PC-3 (cell line): ENCODE measurements around the gene C2orf80.

Experiments used
- EZH2phosphoT487 ChIP-seq: fragments of 300-600 bp; sonication (generic); IDR thresholded peaks from 2 replicates; pipeline ENCODE4 v1.6.1; 2018; ENCODE audit warnings: mild to moderate bottlenecking, antibody characterized with exemption, low read length, borderline replicate concordance
- TF ChIP-seq, protein P1 (sequence below): fragments of 300-600 bp; sonication (generic); conservative IDR thresholded peaks from 2 replicates; pipeline ENCODE4 v1.5.1; 2017; ENCODE audit warnings: antibody characterized with exemption, low read depth, mild to moderate bottlenecking, low read length

DNA sequence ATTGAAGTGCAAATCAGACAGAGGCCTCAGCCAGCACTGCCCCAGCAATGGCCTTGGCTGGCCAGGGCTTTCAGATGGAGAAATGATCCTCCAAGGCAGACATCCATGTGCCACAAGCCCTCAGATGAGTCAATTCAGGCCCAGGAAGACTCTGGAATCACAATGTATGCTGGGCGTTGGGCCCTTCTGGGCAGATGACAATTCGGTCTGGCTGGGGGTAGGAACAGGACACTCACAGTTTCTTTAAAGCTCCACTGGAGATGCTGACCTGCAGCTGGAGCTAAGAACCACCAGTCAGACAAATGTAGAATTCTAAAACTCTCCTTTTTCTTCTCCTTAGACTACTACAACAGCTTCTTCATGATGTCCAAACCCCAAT is 53.1 kb downstream of the C2orf80 start:
- TF ChIP-seq, protein P1, sequence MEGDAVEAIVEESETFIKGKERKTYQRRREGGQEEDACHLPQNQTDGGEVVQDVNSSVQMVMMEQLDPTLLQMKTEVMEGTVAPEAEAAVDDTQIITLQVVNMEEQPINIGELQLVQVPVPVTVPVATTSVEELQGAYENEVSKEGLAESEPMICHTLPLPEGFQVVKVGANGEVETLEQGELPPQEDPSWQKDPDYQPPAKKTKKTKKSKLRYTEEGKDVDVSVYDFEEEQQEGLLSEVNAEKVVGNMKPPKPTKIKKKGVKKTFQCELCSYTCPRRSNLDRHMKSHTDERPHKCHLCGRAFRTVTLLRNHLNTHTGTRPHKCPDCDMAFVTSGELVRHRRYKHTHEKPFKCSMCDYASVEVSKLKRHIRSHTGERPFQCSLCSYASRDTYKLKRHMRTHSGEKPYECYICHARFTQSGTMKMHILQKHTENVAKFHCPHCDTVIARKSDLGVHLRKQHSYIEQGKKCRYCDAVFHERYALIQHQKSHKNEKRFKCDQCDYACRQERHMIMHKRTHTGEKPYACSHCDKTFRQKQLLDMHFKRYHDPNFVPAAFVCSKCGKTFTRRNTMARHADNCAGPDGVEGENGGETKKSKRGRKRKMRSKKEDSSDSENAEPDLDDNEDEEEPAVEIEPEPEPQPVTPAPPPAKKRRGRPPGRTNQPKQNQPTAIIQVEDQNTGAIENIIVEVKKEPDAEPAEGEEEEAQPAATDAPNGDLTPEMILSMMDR, result no peak
- TF ChIP-seq EZH2phosphoT487, result no peak
